ENCODE data around the gene FRMPD4.

The FRMPD4 gene

DNA sequence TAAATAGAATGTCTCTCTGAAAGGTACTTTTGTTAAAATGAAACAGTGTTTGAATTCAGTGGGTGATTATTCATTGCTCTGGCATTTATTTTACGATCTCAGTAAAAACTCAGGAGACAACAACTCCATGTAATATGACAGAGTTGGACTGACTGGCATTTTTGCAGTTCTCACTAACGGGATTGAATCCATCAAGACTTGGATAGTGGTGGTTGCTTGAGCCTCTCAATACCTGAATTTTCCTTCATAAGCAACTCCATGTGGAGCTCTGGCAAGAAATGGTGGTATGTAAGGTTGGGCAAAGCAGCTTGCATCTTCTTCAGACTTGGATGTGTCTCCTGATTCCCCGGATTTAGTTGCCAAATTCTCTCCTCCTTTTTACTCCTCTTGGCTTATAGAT, 72.7 kb downstream of the FRMPD4 start:
- DNase-seq (ENCODE audit: low read depth in 2 of 2): no peak

DNA sequence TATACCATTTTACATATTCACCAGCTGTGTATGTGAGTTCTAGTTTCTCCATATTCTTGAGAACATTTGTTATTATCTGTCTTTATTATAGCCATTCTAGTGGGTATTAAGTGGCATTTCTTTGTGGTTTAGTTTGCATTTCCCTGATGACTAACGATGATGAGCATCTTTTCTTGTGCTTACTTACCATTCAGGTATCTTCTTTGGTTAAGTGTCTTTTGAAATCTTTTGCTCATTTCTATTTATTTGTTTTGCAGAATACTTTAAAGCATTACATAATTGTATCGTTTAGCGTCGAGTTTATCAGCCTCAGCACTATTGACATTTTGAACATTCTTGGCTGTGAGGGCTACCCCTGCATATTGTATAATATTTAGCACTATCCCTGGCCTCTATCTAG, 85.4 kb downstream of the FRMPD4 start:
- no peak for DNase-seq (ENCODE audit: low read depth in 2 of 2)

GRCh38 chrX:12225107-12225506, 86.8 kb downstream of the FRMPD4 start:
- DNase-seq (ENCODE audit: low read depth in 2 of 2): no peak

- DNase-seq (ENCODE audit: low read depth in 2 of 2): no peak
Measured at GRCh38 chrX:12227412-12228041, 89.3 kb downstream of the FRMPD4 start.

DNA sequence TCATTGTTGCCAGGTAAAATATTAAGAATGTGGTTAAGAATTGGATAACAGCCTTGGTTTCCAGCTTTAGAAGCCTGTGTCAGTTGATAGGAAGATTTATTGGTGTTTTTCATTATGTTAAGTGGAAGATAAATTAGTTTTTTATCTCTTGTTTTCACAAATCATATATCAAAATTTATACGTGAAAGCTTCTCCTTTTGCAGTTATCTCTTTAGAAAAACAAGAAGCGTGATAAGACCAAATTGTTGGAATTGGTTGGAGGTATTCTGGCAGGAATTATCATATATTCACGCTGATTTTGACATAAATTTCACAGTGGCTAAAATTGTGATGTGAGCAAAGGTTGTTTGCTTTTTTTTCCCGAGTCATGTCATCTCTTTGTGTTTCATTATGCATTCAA, 90.6 kb downstream of the FRMPD4 start:
- no peak for DNase-seq (ENCODE audit: low read depth in 2 of 2)

- DNase-seq (ENCODE audit: low read depth in 2 of 2): no peak
Measured at GRCh38 chrX:12229986-12230385, 91.7 kb downstream of the FRMPD4 start.

GRCh38 chrX:12234534-12235329, 96.5 kb downstream of the FRMPD4 start:
- DNase-seq (ENCODE audit: low read depth in 2 of 2): no peak

DNA sequence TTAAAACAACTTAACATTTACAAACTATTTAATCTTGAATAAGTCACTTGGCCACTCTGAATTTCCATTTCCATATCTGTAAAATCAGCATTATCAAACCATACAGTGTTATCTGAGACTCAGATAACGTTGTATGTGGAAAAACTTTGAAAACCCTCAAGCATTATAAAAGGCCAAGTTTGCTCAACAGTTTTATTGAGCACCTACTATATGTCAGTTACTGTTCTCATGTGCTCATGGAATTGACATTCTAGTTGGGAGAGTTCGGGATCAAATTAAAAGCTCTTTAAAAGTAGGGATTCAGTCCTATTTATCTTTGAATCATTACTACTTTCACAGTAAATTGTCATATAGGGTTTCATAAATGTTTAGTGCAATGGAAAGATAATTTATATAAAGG, 97.9 kb downstream of the FRMPD4 start:
- no peak for DNase-seq (ENCODE audit: low read depth in 2 of 2)

DNA sequence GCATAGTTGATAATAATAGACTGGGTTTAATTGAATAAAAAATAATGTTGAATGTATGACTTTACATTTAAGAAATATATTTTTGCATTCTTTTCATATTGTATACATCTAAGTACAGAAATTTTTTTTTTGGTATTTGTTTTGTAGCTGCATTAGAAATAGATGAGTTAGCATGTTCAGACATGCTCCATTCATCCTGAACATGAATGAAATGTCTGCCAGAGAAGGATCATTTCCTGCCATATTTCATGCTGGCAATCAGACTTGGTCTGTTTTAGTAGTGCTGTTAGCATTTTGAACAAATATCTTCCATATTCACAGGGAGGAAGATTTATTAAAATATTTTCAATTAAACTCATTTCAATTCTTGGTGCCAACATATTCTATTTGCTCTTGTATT, 98.9 kb downstream of the FRMPD4 start:
- DNase-seq (ENCODE audit: low read depth in 2 of 2): no peak

DNA sequence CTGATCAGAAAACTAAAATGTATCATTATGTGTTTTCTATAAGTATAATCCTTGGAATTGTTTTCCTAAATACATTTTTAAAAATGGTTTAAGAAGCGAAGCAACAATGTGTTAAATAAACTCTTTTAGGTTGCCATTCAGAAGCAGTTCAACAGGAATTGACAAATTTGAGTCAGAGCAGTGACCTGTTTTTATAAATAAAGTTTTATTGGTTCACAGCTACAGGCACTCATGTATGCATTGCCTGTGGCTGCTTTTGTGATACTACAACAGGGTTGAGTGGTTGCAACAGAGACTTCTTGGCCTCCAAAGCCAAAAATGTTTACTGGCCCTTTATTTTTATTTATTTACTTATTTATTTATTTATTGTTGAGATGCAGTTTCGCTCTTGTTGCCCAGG, 99.5 kb downstream of the FRMPD4 start:
- DNase-seq (ENCODE audit: low read depth in 2 of 2): no peak

DNA sequence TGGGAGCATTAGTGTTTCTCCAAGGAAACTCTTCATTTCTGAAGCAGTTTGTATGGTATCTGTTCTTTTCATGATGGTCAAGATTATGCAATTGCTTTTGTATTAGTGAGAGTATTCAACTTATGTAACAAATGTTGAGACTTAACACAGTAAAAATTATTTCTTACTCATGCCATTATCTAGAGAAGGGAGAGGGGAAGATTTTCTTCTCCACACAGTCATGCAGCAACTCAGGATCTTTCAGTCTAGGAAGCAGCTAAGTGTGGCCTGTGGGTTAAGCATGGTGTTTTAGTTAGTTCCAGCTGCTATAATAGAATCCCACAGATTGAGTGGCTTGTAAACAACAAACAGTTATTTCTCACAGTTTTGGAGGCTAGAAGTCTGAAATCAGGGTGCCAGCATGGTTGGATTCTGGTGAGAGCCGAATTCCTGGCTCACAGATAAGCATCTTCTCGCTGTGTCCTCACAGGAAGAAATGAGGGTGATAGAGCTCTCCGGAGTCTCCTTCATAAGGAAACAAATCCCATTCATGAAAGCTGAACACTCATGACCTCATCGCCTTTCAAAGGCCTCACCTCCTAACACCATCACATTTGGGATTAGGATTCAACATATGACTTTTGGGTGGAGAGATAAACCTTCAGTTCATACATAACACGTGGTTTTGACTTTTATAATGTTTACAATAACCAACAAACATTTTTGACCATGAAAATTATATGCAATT, 101.2 kb downstream of the FRMPD4 start:
- no peak for DNase-seq (ENCODE audit: low read depth in 2 of 2)

DNA sequence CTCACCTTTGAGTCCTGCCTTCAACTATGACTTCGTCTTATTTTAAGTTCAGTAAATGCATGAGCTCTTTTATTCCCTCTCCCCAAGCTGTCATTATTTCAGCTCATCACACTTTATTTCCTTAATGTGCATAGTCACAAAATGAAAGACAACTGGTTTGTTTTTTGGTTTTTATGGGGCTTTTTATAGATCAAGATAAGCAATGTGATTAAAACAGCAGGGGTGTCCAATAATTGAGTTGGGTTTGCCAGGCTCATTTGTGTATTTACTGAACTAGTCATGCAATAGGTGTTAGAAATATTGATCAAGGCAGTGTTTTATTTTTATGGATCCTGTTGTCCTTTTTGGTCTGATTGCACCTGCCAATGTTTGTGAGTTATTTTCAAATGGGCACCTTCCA, 102.2 kb downstream of the FRMPD4 start:
- no peak for DNase-seq (ENCODE audit: low read depth in 2 of 2)

- DNase-seq (ENCODE audit: low read depth in 2 of 2): no peak
Measured at GRCh38 chrX:12241026-12241425, 102.8 kb downstream of the FRMPD4 start.

- DNase-seq (ENCODE audit: low read depth in 2 of 2): no peak
Measured at GRCh38 chrX:12245650-12246645, 107.7 kb downstream of the FRMPD4 start.

GRCh38 chrX:12249997-12250396, 111.7 kb downstream of the FRMPD4 start:
- DNase-seq (ENCODE audit: low read depth in 2 of 2): no peak

DNA sequence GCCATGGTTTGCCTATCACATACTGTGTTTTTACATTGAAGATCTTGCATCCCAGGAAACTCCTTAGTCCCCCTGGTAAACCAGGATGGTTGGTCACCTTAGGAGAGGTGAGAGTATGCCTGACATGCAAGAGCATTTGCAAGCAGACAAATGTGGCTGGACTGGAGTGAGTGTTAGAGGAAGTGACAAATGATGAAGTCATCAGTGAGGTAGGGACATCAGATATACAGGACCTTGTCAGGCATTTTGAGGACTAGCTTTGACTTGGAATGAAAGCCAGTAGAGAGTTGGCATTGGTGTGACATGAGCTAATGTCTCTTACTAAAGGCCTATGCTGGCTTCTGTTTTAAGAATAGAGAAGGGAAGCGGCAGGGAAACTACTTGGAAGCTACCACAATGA, 124.9 kb downstream of the FRMPD4 start:
- DNase-seq (ENCODE audit: low read depth in 2 of 2): no peak

GRCh38 chrX:12269484-12269883, 131.2 kb downstream of the FRMPD4 start:
- no peak for DNase-seq (ENCODE audit: low read depth in 2 of 2)

DNA sequence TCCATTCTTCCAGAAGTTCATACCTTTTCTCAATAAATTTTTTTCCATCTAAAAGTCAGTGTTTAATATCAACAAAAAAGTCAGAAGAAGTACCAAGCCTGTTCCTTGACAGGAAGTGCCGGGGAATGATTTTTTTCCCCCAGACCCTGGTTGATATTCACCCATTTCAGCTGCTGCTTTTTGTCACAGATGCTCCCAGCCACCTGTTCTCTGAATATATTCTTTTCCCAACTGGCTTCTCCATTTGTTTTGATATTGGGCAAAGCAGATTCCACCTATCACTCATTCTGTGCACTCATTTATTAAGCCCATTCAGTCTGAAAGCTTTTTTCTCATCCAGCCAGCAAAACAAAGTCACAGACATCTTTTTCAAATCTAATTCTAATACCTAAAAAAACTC, 139.9 kb downstream of the FRMPD4 start:
- DNase-seq (ENCODE audit: low read depth in 2 of 2): no peak

DNA sequence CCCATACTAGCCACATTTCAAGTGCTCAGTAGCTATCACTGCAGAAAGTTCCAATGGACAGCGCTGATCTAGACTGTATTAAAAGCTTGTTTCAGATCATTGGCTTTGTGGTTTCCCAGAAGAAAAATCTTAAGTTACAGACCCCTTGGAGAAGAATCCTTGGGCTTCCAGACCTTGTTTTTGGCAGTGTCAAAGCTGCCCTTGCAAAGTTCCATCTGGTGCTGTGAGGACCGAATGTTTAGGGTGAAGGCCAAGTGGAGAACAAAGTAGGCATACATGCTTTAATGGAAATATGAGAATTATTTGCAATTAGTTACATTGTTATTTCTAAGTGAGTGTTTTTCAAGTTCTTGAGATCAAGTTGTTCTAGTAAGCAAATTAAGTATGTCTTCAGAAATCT, 144.7 kb downstream of the FRMPD4 start:
- no peak for DNase-seq (ENCODE audit: low read depth in 2 of 2)

GRCh38 chrX:12292996-12293765, 154.9 kb downstream of the FRMPD4 start:
- no peak for DNase-seq (ENCODE audit: low read depth in 2 of 2)

GRCh38 chrX:12297353-12297752, 159.1 kb downstream of the FRMPD4 start:
- no peak for DNase-seq (ENCODE audit: low read depth in 2 of 2)
